VCaP (cell line): Measurements from ENCODE around the gene LBH.
"Not testable (repeated sequence)": the region's sequence is repeated elsewhere in the genome, so short reads cannot be mapped to it uniquely, and the experiment has no call there.

ENCODE experiments used
- H3K27ac ChIP-seq: fragments of 450-650 bp; 2 replicates; pipeline ENCODE4 v1.5.1; 2017
- TF ChIP-seq, protein P1 (sequence below): fragments of 450-650 bp; conservative IDR thresholded peaks from 2 replicates; pipeline ENCODE4 v1.5.1; 2017; ENCODE audit warnings: mild to moderate bottlenecking, moderate library complexity

LBH gene

DNA sequence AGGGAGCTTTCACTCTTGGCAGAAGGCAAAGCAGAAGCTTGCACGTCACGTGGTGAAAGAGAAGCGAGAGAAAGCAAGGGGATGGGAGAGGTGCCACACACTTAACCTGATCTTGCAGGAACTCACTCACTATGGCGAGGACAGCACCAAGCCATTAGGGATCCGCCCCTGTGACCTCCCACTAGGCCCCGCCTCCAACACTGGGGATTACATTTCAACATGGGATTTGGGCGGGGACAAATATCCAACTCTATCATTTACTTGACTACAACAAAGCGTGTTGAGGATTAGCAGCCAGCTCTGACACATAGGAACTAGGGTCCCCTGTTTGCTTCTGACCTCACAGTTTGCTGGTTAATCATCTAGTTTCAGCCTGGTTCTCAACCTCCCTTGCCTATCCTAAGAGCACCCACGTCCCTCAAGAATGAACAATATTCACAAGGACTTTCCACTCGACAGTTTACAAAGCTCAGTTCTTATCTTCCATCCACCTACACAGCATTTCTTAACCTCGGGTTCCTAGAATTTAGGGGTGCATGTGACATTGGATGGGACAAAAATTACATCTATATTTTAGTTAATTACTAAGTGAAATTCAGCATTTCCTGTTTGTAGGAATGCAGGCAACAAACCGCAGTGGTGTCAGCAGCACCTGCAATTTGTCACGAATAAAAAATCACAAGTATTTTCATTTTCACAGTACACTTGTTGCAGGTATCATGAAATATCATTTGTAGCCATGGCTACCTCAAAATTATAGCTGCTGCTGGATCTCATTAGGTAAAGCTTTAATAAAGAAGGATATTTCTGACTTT, 36.0 kb downstream of the LBH start:
- H3K27ac ChIP-seq, result no peak overlapping the region
- TF ChIP-seq, protein P1, sequence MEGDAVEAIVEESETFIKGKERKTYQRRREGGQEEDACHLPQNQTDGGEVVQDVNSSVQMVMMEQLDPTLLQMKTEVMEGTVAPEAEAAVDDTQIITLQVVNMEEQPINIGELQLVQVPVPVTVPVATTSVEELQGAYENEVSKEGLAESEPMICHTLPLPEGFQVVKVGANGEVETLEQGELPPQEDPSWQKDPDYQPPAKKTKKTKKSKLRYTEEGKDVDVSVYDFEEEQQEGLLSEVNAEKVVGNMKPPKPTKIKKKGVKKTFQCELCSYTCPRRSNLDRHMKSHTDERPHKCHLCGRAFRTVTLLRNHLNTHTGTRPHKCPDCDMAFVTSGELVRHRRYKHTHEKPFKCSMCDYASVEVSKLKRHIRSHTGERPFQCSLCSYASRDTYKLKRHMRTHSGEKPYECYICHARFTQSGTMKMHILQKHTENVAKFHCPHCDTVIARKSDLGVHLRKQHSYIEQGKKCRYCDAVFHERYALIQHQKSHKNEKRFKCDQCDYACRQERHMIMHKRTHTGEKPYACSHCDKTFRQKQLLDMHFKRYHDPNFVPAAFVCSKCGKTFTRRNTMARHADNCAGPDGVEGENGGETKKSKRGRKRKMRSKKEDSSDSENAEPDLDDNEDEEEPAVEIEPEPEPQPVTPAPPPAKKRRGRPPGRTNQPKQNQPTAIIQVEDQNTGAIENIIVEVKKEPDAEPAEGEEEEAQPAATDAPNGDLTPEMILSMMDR, result no peak

DNA sequence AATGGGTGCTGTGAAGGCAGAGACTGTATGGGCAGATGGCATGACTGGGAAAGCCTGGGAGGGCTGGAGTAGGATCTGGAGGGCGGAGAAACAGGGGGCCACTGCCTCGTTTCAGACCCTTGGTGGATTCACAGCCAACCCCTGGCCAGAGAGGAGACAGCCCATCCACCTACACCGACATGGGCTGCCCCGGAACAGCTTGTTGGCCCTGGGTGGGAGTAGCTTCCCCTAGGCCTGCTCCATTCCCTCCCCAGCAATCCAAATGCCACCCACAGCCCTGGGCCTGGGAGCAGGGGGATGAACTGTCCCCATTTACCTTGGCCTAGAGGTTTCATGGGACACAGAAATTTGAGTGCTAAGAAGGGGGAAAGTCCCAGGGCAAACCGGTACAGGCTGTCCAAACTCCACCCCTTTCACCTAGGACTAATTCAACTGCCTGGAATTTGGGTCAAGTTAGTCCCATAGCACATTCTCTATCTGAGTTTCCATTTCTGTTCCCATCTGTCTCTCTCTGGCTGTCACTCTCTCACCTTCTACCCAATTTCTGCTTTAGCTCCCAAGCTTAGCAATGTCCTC, 37.0 kb downstream of the LBH start:
- no peak overlapping the region for H3K27ac ChIP-seq
- TF ChIP-seq, protein P1, result no peak

DNA sequence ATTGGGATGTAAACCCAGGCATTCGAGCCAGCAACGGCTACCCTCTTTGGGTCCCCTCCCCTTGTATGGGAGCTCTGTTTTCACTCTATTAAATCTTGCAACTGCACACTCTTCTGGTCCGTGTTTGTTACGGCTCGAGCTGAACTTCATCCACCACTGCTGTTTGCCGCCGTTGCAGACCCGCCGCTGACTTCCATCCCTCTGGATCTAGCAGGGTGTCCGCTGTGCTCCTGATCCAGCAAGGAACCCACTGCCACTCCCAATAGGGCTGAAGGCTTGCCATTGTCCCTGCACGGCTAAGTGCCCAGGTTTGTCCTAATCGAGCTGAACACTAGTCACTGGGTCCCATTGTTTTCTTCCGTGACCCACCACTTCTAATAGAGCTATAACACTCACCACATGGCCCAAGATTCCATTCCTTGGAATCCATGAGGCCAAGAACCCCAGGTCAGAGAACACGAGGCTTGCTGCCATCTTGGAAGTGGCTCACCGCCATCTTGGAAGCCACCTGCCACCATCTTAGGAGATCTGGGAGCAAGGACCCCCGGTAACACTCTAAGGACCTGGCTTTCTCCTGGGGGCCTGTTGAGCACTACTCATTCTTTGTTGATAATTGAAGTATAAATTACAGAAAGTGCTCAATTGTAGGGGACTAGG, 37.9 kb downstream of the LBH start:
- not testable (repeated sequence) for H3K27ac ChIP-seq

DNA sequence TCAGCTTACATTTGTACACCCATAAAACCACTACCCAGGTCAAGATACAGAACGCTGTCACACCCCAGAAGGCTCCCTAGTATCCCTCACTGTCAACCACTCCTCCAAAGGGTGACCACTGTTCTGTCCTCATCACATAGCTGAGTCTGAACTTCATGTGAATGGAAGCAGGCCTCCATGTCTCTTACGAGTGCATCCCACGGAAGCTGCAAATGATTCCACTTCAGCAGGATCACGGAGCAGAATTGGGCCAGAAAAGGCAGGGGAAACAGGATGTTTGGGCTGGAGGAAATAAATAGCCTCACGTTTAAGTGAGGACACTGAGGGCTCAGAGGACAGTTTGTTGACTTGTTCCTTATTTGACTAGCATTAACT, 38.4 kb downstream of the LBH start:
- TF ChIP-seq, protein P1, result no peak
- no peak overlapping the region for H3K27ac ChIP-seq

DNA sequence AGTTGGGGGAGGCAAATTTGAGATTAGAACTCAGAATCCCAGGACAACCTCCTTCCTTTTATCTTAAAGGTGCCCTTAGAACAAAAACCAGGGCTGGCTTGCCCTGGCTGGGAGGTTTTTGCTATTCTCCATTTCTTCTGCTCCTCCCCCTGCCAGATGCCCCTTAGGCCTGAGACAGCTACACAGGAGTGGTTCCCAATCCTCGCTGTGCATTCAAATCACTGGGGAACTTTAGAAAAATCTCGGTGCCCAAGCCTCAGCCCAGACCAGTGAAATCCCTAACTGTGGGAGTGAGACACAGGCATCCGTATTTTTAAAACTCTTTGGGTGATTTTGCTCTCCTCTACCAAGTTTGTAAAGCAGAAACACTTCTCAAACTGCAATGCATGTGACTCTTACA, 38.8 kb downstream of the LBH start:
- TF ChIP-seq, protein P1, result no peak
- H3K27ac ChIP-seq, result no peak overlapping the region

DNA sequence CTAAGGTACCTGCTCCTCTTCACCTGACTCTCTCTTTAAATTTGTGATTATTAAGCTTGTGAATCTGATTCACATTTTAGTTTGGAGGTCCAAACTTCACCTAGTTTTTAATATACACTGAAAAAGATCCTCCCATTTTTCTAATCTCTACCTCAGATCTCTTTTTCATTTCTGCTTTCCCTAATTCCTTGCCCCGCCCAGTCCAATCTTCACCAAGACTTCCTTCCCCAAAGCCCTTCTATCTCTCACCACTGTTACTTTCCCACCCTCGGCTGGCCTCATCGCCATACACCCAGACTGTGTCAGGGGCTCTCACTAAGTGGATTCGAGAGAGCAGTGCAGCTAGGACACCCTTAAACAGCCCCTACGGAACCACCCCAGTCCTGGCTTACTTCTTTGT, 40.0 kb downstream of the LBH start:
- TF ChIP-seq, protein P1, result no peak
- H3K27ac ChIP-seq, result no peak overlapping the region

DNA sequence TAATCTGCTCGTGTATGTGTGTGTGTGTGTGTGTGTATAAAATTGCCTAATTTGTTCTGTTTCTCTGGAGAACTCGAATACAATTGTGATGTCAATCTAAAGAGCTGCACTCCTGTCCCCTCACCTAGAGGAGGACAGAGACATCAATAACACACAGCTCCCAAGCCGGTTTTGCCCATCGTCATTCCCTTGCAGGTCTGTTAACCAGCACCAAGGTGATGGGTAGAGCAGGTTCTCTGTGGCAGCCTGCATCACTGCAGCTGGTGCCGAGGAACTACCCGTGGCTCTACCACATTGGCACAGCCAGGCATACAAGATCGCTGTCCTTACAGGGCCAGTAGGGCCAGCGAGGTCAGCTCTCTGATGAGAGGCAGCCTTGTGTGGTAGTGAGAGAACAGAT, 41.0 kb downstream of the LBH start:
- no peak overlapping the region for H3K27ac ChIP-seq
- TF ChIP-seq, protein P1, result no peak
